Measurements from ENCODE around the gene EXOC6.

Gene EXOC6

DNA sequence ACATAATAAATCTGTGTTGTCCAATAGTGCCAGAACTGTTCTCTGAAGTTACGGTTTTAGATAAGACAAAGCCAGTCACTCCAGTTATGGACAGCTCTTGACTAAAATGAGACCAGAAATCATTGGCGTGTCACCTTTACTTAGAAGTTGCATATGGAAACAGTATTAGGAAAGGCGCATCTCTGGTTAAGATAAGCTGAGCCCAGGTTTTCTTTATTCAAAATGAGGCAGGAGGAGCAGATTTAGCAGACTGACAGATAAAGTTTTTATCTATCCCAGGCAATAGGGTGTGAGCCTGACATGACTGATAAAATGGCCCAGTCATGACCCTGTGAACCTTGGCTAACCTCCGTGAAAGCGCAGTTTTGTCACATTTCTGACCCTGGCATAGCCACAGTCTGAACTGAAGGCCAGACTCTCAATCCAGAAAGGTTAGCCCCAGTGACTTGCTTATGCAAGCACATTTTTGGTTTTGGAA lies 229.6 kb downstream of the EXOC6 start:
- TF ChIP-seq CTCF (IDR thresholded peaks at IDR 0.05; ENCODE audit: low read depth, low read length): no peak
- no peaks in the 10 kb centered on the region for H3K4me1 ChIP-seq
- DNase-seq: no peak
- H3K9me3 ChIP-seq: no peaks in the 10 kb centered on the region
- H3K4me3 ChIP-seq (ENCODE audit: low read depth, low read length): no peak overlapping the region
- peaks cover 48% of the 10 kb centered on the region for H3K27me3 ChIP-seq
- no peaks in the 10 kb centered on the region for H3K36me3 ChIP-seq

DNA sequence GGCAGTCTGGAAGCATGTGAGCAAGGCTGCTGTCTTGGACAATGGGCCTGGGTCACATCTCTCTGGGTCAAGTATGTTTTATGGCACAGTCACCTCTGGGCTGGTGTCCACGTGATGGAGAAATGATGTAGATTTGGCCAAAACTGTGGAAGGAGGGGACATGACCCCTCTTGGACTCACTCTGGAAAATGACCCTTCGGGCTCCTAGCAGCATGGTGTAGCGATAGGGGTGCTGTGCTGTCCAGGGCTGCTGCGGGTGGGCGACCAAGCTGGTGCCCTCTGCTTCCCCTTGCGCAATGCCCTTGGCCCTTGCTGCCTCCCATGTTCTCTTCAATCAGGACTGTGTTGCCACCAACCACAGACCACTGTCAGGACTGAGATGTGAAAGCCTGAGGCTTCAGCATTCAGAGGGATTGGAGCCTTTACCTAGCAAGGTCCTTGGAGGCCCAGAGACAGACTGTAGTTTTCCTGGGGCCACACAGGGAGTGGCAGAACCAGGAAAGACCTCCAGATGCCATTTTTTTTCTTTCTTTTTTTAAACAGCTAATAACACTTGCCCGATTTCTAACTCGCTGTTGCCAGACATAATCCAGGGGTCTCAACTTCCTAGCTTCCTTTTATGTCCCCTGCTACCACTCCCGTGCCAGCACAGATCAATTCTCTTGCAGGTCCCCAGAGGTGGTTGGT lies 231.5 kb downstream of the EXOC6 start:
- no peak for DNase-seq
- H3K4me1 ChIP-seq: no peaks in the 10 kb centered on the region
- no peaks in the 10 kb centered on the region for H3K9me3 ChIP-seq
- no peak overlapping the region for H3K4me3 ChIP-seq (ENCODE audit: low read depth, low read length)
- no peak for TF ChIP-seq CTCF (IDR thresholded peaks at IDR 0.05; ENCODE audit: low read depth, low read length)
- peaks cover 29% of the 10 kb centered on the region for H3K27me3 ChIP-seq
- no peaks in the 10 kb centered on the region for H3K36me3 ChIP-seq

- Histone ChIP-seq H3K9me3 (no peaks in the 10 kb centered on the region), H3K36me3 (no peaks in the 10 kb centered on the region), H3K4me3 (ENCODE audit: low read depth, low read length) (no peak overlapping the region), H3K4me1 (no peaks in the 10 kb centered on the region), H3K27me3 (peaks cover 22% of the 10 kb centered on the region)
- TF ChIP-seq CTCF (IDR thresholded peaks at IDR 0.05; ENCODE audit: low read depth, low read length): peak; percentile 85
- DNase-seq: no peak
Observed at GRCh38 chr10:93080350-93081046, 232.2 kb downstream of the EXOC6 start.

DNA sequence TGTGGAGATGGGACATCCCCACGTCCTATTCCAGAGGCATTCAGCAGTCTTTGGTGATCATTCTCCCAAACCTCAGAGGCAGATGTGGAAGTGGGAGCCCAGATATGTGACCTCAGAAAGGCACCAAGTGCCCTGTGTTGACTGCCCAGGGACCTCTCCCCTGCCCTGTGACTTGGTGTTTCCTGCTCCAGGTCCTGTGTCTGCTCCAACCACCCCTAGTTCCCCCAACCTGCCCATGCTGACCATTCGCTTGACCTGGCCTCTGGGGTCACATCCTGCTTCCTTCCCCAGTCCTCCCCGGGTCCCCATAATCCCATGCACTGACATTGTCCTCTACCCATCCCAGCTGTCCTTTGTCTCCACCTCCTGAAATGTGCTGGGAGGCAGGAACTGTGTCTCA lies 233.0 kb downstream of the EXOC6 start:
- no peaks in the 10 kb centered on the region for H3K4me1 ChIP-seq
- H3K4me3 ChIP-seq (ENCODE audit: low read depth, low read length): no peak overlapping the region
- H3K9me3 ChIP-seq: no peaks in the 10 kb centered on the region
- DNase-seq: no peak
- no peak for TF ChIP-seq CTCF (IDR thresholded peaks at IDR 0.05; ENCODE audit: low read depth, low read length)
- H3K27me3 ChIP-seq: peaks cover 16% of the 10 kb centered on the region
- H3K36me3 ChIP-seq: no peaks in the 10 kb centered on the region

GRCh38 chr10:93081834-93082233 lies 233.5 kb downstream of the EXOC6 start:
- Histone ChIP-seq H3K36me3 (no peaks in the 10 kb centered on the region), H3K9me3 (no peaks in the 10 kb centered on the region), H3K4me1 (no peaks in the 10 kb centered on the region), H3K4me3 (ENCODE audit: low read depth, low read length) (no peak overlapping the region), H3K27me3 (peaks cover 10% of the 10 kb centered on the region)
- DNase-seq: no peak
- TF ChIP-seq CTCF (IDR thresholded peaks at IDR 0.05; ENCODE audit: low read depth, low read length): no peak
